ENCODE measurements around the gene C2.

The C2 gene

GRCh38 chr6:31927242-31927862 lies at the start of gene C2:
Gene C2 (plus strand): TSS chr6:31927717. CDS start chr6:31927753, 36 bp downstream.
- no peak for DNase-seq (ENCODE audit: low read depth)

DNA sequence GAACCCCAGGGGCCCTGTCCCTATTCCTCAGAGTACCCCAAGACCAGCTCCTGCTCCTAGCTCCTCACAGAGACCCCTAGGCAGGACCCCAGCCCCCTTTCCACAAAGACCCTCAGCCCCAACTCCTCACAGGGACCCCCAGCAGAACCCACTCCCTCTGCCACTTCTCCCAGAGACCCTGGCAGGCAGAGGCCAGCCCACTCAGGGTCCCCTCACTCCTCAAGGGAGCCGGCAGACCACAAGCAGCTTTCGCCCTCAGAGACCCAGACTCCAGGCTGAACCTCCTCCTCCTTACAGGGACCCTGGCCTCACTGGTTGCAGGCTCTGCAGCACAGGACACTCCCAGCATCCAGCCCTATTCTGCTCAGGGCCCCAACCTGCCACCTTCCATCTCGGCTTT lies 49.3 kb upstream of the C2 start:
- DNase-seq (ENCODE audit: low read depth) = no peak

GRCh38 chr6:31878726-31879125 lies 48.8 kb upstream of the C2 start, which contains the start of gene SLC44A4:
Gene SLC44A4 (minus strand): TSS chr6:31878997. CDS start chr6:31878980, 17 bp downstream.
- no peak for DNase-seq (ENCODE audit: low read depth)

DNA sequence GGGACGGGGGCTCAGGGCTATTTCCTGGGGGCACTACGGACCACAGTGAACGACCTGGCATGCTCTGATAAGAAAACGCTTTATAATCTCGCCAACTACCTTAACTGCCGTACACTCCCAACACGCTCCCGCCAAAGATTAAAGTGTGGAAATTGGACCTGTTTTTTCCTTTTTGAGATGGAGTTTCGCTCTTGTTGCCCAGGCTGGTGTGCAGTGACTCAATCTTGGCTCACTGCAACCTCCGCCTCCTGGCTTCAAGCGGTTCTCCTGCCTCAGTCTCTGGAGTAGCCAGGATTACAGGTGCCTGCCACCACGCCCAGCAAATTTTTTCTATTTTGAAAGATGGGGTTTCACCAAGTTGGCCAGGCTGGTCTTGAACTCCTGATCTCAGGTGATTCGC lies 48.4 kb upstream of the C2 start:
- DNase-seq (ENCODE audit: low read depth) = no peak

DNA sequence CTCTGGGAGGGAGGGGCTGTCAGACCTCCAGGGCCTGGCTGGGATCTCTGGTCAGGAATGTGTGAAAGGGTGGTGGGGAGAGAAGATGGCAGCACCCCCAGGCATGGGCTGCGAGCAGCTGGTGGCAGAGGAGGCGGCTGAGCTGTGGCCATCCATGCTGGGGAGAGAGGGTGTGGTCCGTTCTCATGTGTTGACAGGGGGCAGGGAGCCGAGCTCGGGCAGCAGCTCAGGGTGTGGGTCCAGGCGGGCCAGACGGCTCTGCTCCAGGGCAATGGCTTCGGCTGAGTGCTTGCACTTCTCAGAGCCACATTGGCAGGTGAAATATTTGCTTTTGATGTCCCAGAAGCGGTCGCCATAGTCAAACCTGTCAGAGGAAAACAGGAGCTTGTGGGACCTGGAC lies 47.6 kb upstream of the C2 start:
- DNase-seq (ENCODE audit: low read depth) = no peak

- DNase-seq (ENCODE audit: low read depth) = no peak
These were observed 46.9 kb upstream of the C2 start for GRCh38 chr6:31880616-31881015.

- DNase-seq (ENCODE audit: low read depth) = no peak
These were observed 46.2 kb upstream of the C2 start for GRCh38 chr6:31881136-31881859.

DNA sequence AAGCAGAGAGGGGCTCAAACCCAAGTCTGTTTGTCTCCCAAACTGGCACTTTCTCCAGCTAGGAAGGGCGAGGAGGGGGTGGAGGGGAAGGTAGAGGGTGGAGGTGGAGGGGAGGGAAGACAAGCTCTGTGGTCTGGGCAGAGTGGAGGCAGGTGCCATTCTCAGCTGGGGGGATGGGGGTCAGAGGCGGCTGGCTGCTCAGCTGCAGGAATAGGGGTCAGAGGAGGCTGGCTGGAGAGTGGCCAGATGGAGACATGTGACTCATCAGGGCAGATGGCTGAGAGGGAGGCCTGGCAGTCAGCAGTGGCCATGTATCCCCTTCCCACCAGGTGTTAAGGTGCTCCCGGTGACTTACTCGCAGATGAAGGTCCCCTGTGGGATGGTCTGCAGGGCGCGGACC lies 45.2 kb upstream of the C2 start:
- DNase-seq (ENCODE audit: low read depth) = no peak

DNA sequence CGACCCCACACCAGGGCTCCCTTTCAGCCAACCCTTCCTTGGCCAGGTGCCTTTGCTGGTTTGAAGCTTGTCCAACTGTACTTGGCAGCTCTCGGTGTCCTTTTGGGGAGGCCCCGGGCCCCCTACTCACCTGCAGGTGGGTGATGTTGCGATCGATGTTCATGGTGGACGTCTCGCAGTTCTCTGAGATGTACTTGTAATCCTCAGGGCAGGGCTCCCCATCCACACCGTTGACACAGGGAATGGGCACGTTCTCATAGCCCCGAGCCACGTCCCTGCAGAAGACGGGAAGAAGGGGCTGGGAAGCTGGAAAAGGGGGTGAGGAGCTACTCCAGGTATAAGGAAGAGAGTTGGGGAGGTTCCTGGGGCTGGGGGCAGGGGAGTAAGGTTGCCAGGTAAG lies 43.8 kb upstream of the C2 start:
- no peak for DNase-seq (ENCODE audit: low read depth)

GRCh38 chr6:31884528-31885035 lies 42.9 kb upstream of the C2 start:
- no peak for DNase-seq (ENCODE audit: low read depth)

- DNase-seq (ENCODE audit: low read depth) = no peak
These were observed 41.0 kb upstream of the C2 start for GRCh38 chr6:31886541-31886991.

GRCh38 chr6:31887173-31888007 lies 40.1 kb upstream of the C2 start:
- no peak for DNase-seq (ENCODE audit: low read depth)

- no peak for DNase-seq (ENCODE audit: low read depth)
These were observed 39.0 kb upstream of the C2 start for GRCh38 chr6:31888276-31889258.

- DNase-seq (ENCODE audit: low read depth) = no peak
These were observed 38.1 kb upstream of the C2 start for GRCh38 chr6:31889331-31889972.

GRCh38 chr6:31892821-31893220 lies 34.7 kb upstream of the C2 start:
- DNase-seq (ENCODE audit: low read depth) = no peak

DNA sequence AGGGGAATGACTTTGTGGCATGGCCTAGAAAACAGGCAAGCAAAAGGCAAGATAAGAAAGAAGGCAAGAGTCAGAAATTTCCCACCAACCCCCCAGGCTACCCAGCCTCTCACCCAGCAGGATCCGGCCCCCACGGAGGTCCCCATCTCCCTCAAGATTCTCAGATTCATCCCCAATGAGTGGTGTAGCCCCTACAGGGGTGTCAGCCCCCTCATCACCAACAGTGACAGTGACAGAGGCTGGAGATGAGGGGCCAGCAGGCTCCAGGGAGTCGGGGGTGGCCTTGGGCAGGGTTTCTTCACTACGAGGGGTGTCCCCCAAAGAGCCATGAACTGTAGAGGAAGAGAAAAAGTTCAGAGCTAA lies 31.0 kb upstream of the C2 start:
- no peak for DNase-seq (ENCODE audit: low read depth)

GRCh38 chr6:31896856-31897611 lies 30.5 kb upstream of the C2 start:
- no peak for DNase-seq (ENCODE audit: low read depth)

- peak; percentile 80 for DNase-seq (ENCODE audit: low read depth)
These were observed 29.7 kb upstream of the C2 start, which contains the start of gene EHMT2 for GRCh38 chr6:31897612-31898382. Gene EHMT2 (minus strand): TSS chr6:31897698. CDS start chr6:31897677, 21 bp downstream.

- no peak for DNase-seq (ENCODE audit: low read depth)
These were observed 29.0 kb upstream of the C2 start for GRCh38 chr6:31898383-31899011.
